Measurements from ENCODE around the gene NFIX. TPM values are rescaled to one million over a fixed set of nuclear protein-coding genes. Genes with fewer than 3 reads are reported as not detected.

Gene NFIX
- total and polyA plus RNA-seq, 9 of the 15 experiments (the other 6 are each of a cell fraction or from before 2014, with no cell fraction given), result 0.28 to 26.8 (median 5.4) TPM

- TF ChIP-seq FOXM1 (IDR thresholded peaks at IDR 0.05; ENCODE audit: low read depth) (no peak), FOXM1 (CRISPR knock-in tag; IDR thresholded peaks at IDR 0.05; ENCODE audit: low read depth) (no peak; the same call in 1 of the 2 replicates), ZNF277 (CRISPR knock-in tag; IDR thresholded peaks at IDR 0.05; ENCODE audit: borderline replicate concordance) (no peak), LARP7 (IDR thresholded peaks at IDR 0.05) (no peak), SNRNP70 (optimal IDR thresholded peaks at IDR 0.05; ENCODE audit: low read depth, low read length) (no peak), PRDM10 (IDR thresholded peaks at IDR 0.05; ENCODE audit: partially characterized antibody) (peak; percentile 55), C11orf30 (IDR thresholded peaks at IDR 0.05; ENCODE audit: low read depth) (peak; percentile 85), CREB5 (CRISPR knock-in tag; IDR thresholded peaks at IDR 0.05) (no peak), CBX1 (IDR thresholded peaks at IDR 0.05; ENCODE audit: low read depth) (0 out of 2 replicates have a peak, but pooled peaks have one; percentile 62), CAMTA2 (CRISPR knock-in tag; conservative IDR thresholded peaks at IDR 0.05) (no peak), POLR3A (IDR thresholded peaks at IDR 0.05; ENCODE audit: borderline replicate concordance, extremely low read depth, insufficient read depth, insufficient read length) (no peak), ZBTB49 (CRISPR knock-in tag; IDR thresholded peaks at IDR 0.05; ENCODE audit: borderline replicate concordance) (no peak), TGIF2 (CRISPR knock-in tag; IDR thresholded peaks at IDR 0.05) (no peak), THRA (IDR thresholded peaks at IDR 0.05) (no peak), ZNF764 (CRISPR knock-in tag; IDR thresholded peaks at IDR 0.05; ENCODE audit: low read depth) (no peak)
These were observed 49.7 kb upstream of the NFIX start, which contains the start of gene RAD23A (continued) for GRCh38 chr19:12945479-12946091.
